ENCODE results near the gene WDR35.
"Not testable (repeated sequence)": the region's sequence is repeated elsewhere in the genome, so short reads cannot be mapped to it uniquely, and the experiment has no call there.

The WDR35 gene

GRCh38 chr2:19893520-19894133 is 96.3 kb downstream of the WDR35 start:
- DNase-seq (ENCODE audit: low spot score) = peak; percentile 53

GRCh38 chr2:19891971-19892370 is 97.9 kb downstream of the WDR35 start:
- DNase-seq (ENCODE audit: low spot score) = not testable (repeated sequence)

- no peak for DNase-seq (ENCODE audit: low spot score)
Measured at GRCh38 chr2:19890104-19890503, 99.8 kb downstream of the WDR35 start.

- DNase-seq (ENCODE audit: low spot score) = no peak
Measured at GRCh38 chr2:19888831-19889230, 101.1 kb downstream of the WDR35 start.

- no peak for DNase-seq (ENCODE audit: low spot score)
Measured at GRCh38 chr2:19887510-19887909, 102.4 kb downstream of the WDR35 start.

- no peak for DNase-seq (ENCODE audit: low spot score)
Measured at GRCh38 chr2:19886261-19886660, 103.6 kb downstream of the WDR35 start.

GRCh38 chr2:19885791-19886190 is 104.1 kb downstream of the WDR35 start:
- no peak for DNase-seq (ENCODE audit: low spot score)

GRCh38 chr2:19883971-19884720 is 105.8 kb downstream of the WDR35 start:
- DNase-seq (ENCODE audit: low spot score) = no peak

- DNase-seq (ENCODE audit: low spot score) = no peak
Measured at GRCh38 chr2:19883486-19883885, 106.4 kb downstream of the WDR35 start.

GRCh38 chr2:19882286-19882685 is 107.6 kb downstream of the WDR35 start:
- no peak for DNase-seq (ENCODE audit: low spot score)

- DNase-seq (ENCODE audit: low spot score) = no peak
Measured at GRCh38 chr2:19881908-19882265, 108.0 kb downstream of the WDR35 start.

GRCh38 chr2:19881221-19881907 is 108.5 kb downstream of the WDR35 start:
- no peak for DNase-seq (ENCODE audit: low spot score)

GRCh38 chr2:19880191-19880590 is 109.7 kb downstream of the WDR35 start:
- DNase-seq (ENCODE audit: low spot score) = not testable (repeated sequence)

- DNase-seq (ENCODE audit: low spot score) = no peak
Measured at GRCh38 chr2:19879120-19879519, 110.8 kb downstream of the WDR35 start.

- no peak for DNase-seq (ENCODE audit: low spot score)
Measured at GRCh38 chr2:19878268-19879046, 111.4 kb downstream of the WDR35 start.

GRCh38 chr2:19876751-19877150 is 113.2 kb downstream of the WDR35 start:
- DNase-seq (ENCODE audit: low spot score) = no peak

- no peak for DNase-seq (ENCODE audit: low spot score)
Measured at GRCh38 chr2:19875280-19875679, 114.6 kb downstream of the WDR35 start.

- no peak for DNase-seq (ENCODE audit: low spot score)
Measured at GRCh38 chr2:19874726-19875125, 115.2 kb downstream of the WDR35 start.

GRCh38 chr2:19873014-19873413 is 116.9 kb downstream of the WDR35 start:
- DNase-seq (ENCODE audit: low spot score) = no peak

GRCh38 chr2:19872302-19872701 is 117.6 kb downstream of the WDR35 start:
- DNase-seq (ENCODE audit: low spot score) = no peak

- no peak for DNase-seq (ENCODE audit: low spot score)
Measured at GRCh38 chr2:19871836-19872235, 118.1 kb downstream of the WDR35 start.

GRCh38 chr2:19870792-19871191 is 119.1 kb downstream of the WDR35 start:
- no peak for DNase-seq (ENCODE audit: low spot score)
